ENCODE data around the gene UCN3.

Gene UCN3

GRCh38 chr10:5385224-5385623, 20.5 kb downstream of the UCN3 start:
- no peak for TF ChIP-seq CTCF (IDR thresholded peaks at IDR 0.05; ENCODE audit: control insufficient read depth, insufficient read depth, low read depth, low read length, missing control alignments)
- no peak overlapping the region for H3K4me3 ChIP-seq (ENCODE audit: control insufficient read depth, low read depth, low read length)
- no peak for DNase-seq (ENCODE audit: low read depth)

- TF ChIP-seq CTCF (IDR thresholded peaks at IDR 0.05; ENCODE audit: control insufficient read depth, insufficient read depth, low read depth, low read length, missing control alignments) = no peak
- DNase-seq (ENCODE audit: low read depth) = no peak
- no peak overlapping the region for H3K4me3 ChIP-seq (ENCODE audit: control insufficient read depth, low read depth, low read length)
Measured at GRCh38 chr10:5387169-5387568, 22.4 kb downstream of the UCN3 start.

GRCh38 chr10:5390607-5391205, 25.9 kb downstream of the UCN3 start:
- no peak overlapping the region for H3K4me3 ChIP-seq (ENCODE audit: control insufficient read depth, low read depth, low read length)
- no peak for TF ChIP-seq CTCF (IDR thresholded peaks at IDR 0.05; ENCODE audit: control insufficient read depth, insufficient read depth, low read depth, low read length, missing control alignments)
- no peak for DNase-seq (ENCODE audit: low read depth)

- DNase-seq (ENCODE audit: low read depth) = no peak
- H3K4me3 ChIP-seq (ENCODE audit: control insufficient read depth, low read depth, low read length) = no peak overlapping the region
- no peak for TF ChIP-seq CTCF (IDR thresholded peaks at IDR 0.05; ENCODE audit: control insufficient read depth, insufficient read depth, low read depth, low read length, missing control alignments)
Measured at GRCh38 chr10:5391790-5392189, 27.0 kb downstream of the UCN3 start.

- no peak for DNase-seq (ENCODE audit: low read depth)
- no peak for TF ChIP-seq CTCF (IDR thresholded peaks at IDR 0.05; ENCODE audit: control insufficient read depth, insufficient read depth, low read depth, low read length, missing control alignments)
- no peak overlapping the region for H3K4me3 ChIP-seq (ENCODE audit: control insufficient read depth, low read depth, low read length)
Measured at GRCh38 chr10:5393529-5393928, 28.8 kb downstream of the UCN3 start.

- no peak for DNase-seq (ENCODE audit: low read depth)
- no peak for TF ChIP-seq CTCF (IDR thresholded peaks at IDR 0.05; ENCODE audit: control insufficient read depth, insufficient read depth, low read depth, low read length, missing control alignments)
Measured at GRCh38 chr10:5395168-5395567, 30.4 kb downstream of the UCN3 start.

More at GRCh38 chr10:5395168-5395567, 30.4 kb downstream of the UCN3 start:
- H3K4me3 ChIP-seq (ENCODE audit: control insufficient read depth, low read depth, low read length) = no peak overlapping the region
